Measurements from ENCODE around the gene KCMF1. TPM values are rescaled to one million over a fixed set of nuclear protein-coding genes. Genes with fewer than 3 reads are reported as not detected.
A peak's percentile ranks its signal among the peaks of the same experiment; 100 is the strongest.

The KCMF1 gene
- total and polyA plus RNA-seq, 7 donors = 74.6 to 374 (median 148) TPM

- peaks cover 0 to 30% of the 10 kb centered on the region in 2 donors for H3K36me3 ChIP-seq (ENCODE audit: insufficient read depth in 1 of 2, low read depth in 1 of 2)
- no peak for TF ChIP-seq CTCF (IDR thresholded peaks at IDR 0.05)
- no peaks in the 10 kb centered on the region for H3K27me3 ChIP-seq (ENCODE audit: insufficient read depth in 3 of 3, low read length in 2 of 3)
- H3K4me1 ChIP-seq = no peaks in the 10 kb centered on the region
- no peak overlapping the region for H3K27ac ChIP-seq
- WGBS, 3 donors = 74 to 79% (median 76%) methylated on average over 15 of the region's 15 CpGs
- DNase-seq (no peak), ATAC-seq (peak in 2 of 4 donors; percentile 12 to 33)
- intact Hi-C loops (cut with DNase I) = no loop called here
- H3K9me3 ChIP-seq = no peaks in the 10 kb centered on the region
- H3K4me3 ChIP-seq = no peak overlapping the region
These were observed 86.4 kb downstream of the KCMF1 start for GRCh38 chr2:85057226-85057962.

GRCh38 chr2:85061896-85062295 is 90.9 kb downstream of the KCMF1 start:
- no peaks in the 10 kb centered on the region for H3K9me3 ChIP-seq
- peaks cover 0 to 6% (median 0%) of the 10 kb centered on the region in 3 donors for H3K27me3 ChIP-seq (ENCODE audit: insufficient read depth in 3 of 3, low read length in 2 of 3)
- H3K4me1 ChIP-seq = no peaks in the 10 kb centered on the region
- no peaks in the 10 kb centered on the region for H3K36me3 ChIP-seq (ENCODE audit: insufficient read depth in 1 of 2, low read depth in 1 of 2)
- DNase-seq (no peak), ATAC-seq (no peak)
- H3K27ac ChIP-seq = no peak overlapping the region
- intact Hi-C loops (cut with DNase I) = no loop called here
- WGBS, 3 donors = 50 to 70% (median 55%) methylated on average over 2 of the region's 2 CpGs
- no peak overlapping the region for H3K4me3 ChIP-seq
- TF ChIP-seq CTCF (IDR thresholded peaks at IDR 0.05) = no peak

- H3K36me3 ChIP-seq (ENCODE audit: insufficient read depth in 1 of 2, low read depth in 1 of 2) = no peaks in the 10 kb centered on the region
- no peak overlapping the region for H3K4me3 ChIP-seq
- no peak overlapping the region for H3K27ac ChIP-seq
- no peaks in the 10 kb centered on the region for H3K9me3 ChIP-seq
- no peaks in the 10 kb centered on the region for H3K4me1 ChIP-seq
- 65 to 80% (median 80%) methylated on average over 6 of the region's 6 CpGs for WGBS, 3 donors
- intact Hi-C loops (cut with DNase I) = no loop called here
- peaks cover 0 to 6% (median 0%) of the 10 kb centered on the region in 3 donors for H3K27me3 ChIP-seq (ENCODE audit: insufficient read depth in 3 of 3, low read length in 2 of 3)
- ATAC-seq (no peak), DNase-seq (no peak)
- TF ChIP-seq CTCF (IDR thresholded peaks at IDR 0.05) = no peak
These were observed 91.6 kb downstream of the KCMF1 start for GRCh38 chr2:85062565-85062964.

GRCh38 chr2:85063981-85064599 is 93.1 kb downstream of the KCMF1 start:
- intact Hi-C loops (cut with DNase I) = no loop called here
- Histone ChIP-seq H3K27ac (no peak overlapping the region), H3K9me3 (no peaks in the 10 kb centered on the region), H3K36me3 (ENCODE audit: insufficient read depth in 1 of 2, low read depth in 1 of 2) (no peaks in the 10 kb centered on the region), H3K4me1 (no peaks in the 10 kb centered on the region), H3K27me3 (ENCODE audit: insufficient read depth in 3 of 3, low read length in 2 of 3) (peaks cover 0 to 6% (median 0%) of the 10 kb centered on the region in 3 donors), H3K4me3 (no peak overlapping the region)
- 88 to 91% (median 89%) methylated on average over 5 of the region's 5 CpGs for WGBS, 3 donors
- no peak for TF ChIP-seq CTCF (IDR thresholded peaks at IDR 0.05)
- no peak for ATAC-seq
- no peak for DNase-seq

All from psoas muscle (tissue), 8 donors.